ENCODE data around the gene SEPHS2. TPM values are rescaled to one million over a fixed set of nuclear protein-coding genes. Genes with fewer than 3 reads are reported as not detected.
"Not testable (repeated sequence)": the region's sequence is repeated elsewhere in the genome, so short reads cannot be mapped to it uniquely, and the experiment has no call there.

SEPHS2 gene
- total and polyA plus RNA-seq, 4 donors, result 6.8 to 37.1 (median 24.0) TPM

GRCh38 chr16:30472328-30472942 lies 26.8 kb upstream of the SEPHS2 start, which contains the start of gene ITGAL:
ITGAL (plus strand) TSS chr16:30472742; CDS start chr16:30472838, 96 bp downstream.
- no peak for DNase-seq (ENCODE audit: low read depth in 4 of 6, low spot score in 6 of 6)
- Histone ChIP-seq H3K9me3 (ENCODE audit: control insufficient read depth, insufficient read depth, low read length) (no peaks in the 10 kb centered on the region), H3K27me3 (ENCODE audit: control insufficient read depth, insufficient read depth, low read length) (peaks cover 27% of the 10 kb centered on the region), H3K36me3 (ENCODE audit: control insufficient read depth, insufficient read depth, low read length) (no peaks in the 10 kb centered on the region), H3K4me3 (ENCODE audit: low read depth, low read length) (no peak within 1 kb of the TSS), H3K27ac (ENCODE audit: low read depth, low read length) (no peak within 1 kb of the TSS), H3K4me1 (ENCODE audit: control insufficient read depth, insufficient read depth, low read length) (no peaks in the 10 kb centered on the region)
- WGBS (ENCODE audit: insufficient coverage), result 72% methylated on average over 7 of the region's 8 CpGs

- H3K27me3 ChIP-seq (ENCODE audit: control insufficient read depth, insufficient read depth, low read length), result peaks cover 27% of the 10 kb centered on the region
- 88% methylated on average over 5 of the region's 8 CpGs for WGBS (ENCODE audit: insufficient coverage)
- H3K27ac ChIP-seq (ENCODE audit: low read depth, low read length), result no peak overlapping the region
Observed at GRCh38 chr16:30470632-30470995, 24.9 kb upstream of the SEPHS2 start.

GRCh38 chr16:30470170-30470512 lies 24.5 kb upstream of the SEPHS2 start:
- no peaks in the 10 kb centered on the region for H3K4me1 ChIP-seq (ENCODE audit: control insufficient read depth, insufficient read depth, low read length)
- H3K27me3 ChIP-seq (ENCODE audit: control insufficient read depth, insufficient read depth, low read length), result peaks cover 24% of the 10 kb centered on the region
- no peaks in the 10 kb centered on the region for H3K9me3 ChIP-seq (ENCODE audit: control insufficient read depth, insufficient read depth, low read length)
- H3K27ac ChIP-seq (ENCODE audit: low read depth, low read length), result no peak overlapping the region
- H3K4me3 ChIP-seq (ENCODE audit: low read depth, low read length), result no peak overlapping the region
- WGBS (ENCODE audit: insufficient coverage), result no CpG with 5 or more reads among the region's 3 CpGs
- DNase-seq (ENCODE audit: low read depth in 4 of 6, low spot score in 6 of 6), result no peak
- H3K36me3 ChIP-seq (ENCODE audit: control insufficient read depth, insufficient read depth, low read length), result no peaks in the 10 kb centered on the region

More at GRCh38 chr16:30470632-30470995, 24.9 kb upstream of the SEPHS2 start:
- Histone ChIP-seq H3K36me3 (ENCODE audit: control insufficient read depth, insufficient read depth, low read length) (no peaks in the 10 kb centered on the region), H3K4me1 (ENCODE audit: control insufficient read depth, insufficient read depth, low read length) (no peaks in the 10 kb centered on the region), H3K9me3 (ENCODE audit: control insufficient read depth, insufficient read depth, low read length) (no peaks in the 10 kb centered on the region), H3K4me3 (ENCODE audit: low read depth, low read length) (no peak overlapping the region)
- DNase-seq (ENCODE audit: low read depth in 4 of 6, low spot score in 6 of 6), result no peak

GRCh38 chr16:30464078-30464477 lies 18.4 kb upstream of the SEPHS2 start:
- no peak for DNase-seq (ENCODE audit: low read depth in 4 of 6, low spot score in 6 of 6)
- Histone ChIP-seq H3K27me3 (ENCODE audit: control insufficient read depth, insufficient read depth, low read length) (no peaks in the 10 kb centered on the region), H3K9me3 (ENCODE audit: control insufficient read depth, insufficient read depth, low read length) (no peaks in the 10 kb centered on the region), H3K4me1 (ENCODE audit: control insufficient read depth, insufficient read depth, low read length) (no peaks in the 10 kb centered on the region), H3K4me3 (ENCODE audit: low read depth, low read length) (no peak overlapping the region), H3K36me3 (ENCODE audit: control insufficient read depth, insufficient read depth, low read length) (no peaks in the 10 kb centered on the region), H3K27ac (ENCODE audit: low read depth, low read length) (no peak overlapping the region)
- 90% methylated on average over 6 of the region's 7 CpGs for WGBS (ENCODE audit: insufficient coverage)

GRCh38 chr16:30461426-30461825 lies 15.8 kb upstream of the SEPHS2 start:
- H3K9me3 ChIP-seq (ENCODE audit: control insufficient read depth, insufficient read depth, low read length); H3K4me1 ChIP-seq (ENCODE audit: control insufficient read depth, insufficient read depth, low read length); H3K27ac ChIP-seq (ENCODE audit: low read depth, low read length); H3K27me3 ChIP-seq (ENCODE audit: control insufficient read depth, insufficient read depth, low read length); DNase-seq (ENCODE audit: low read depth in 4 of 6, low spot score in 6 of 6); H3K4me3 ChIP-seq (ENCODE audit: low read depth, low read length); H3K36me3 ChIP-seq (ENCODE audit: control insufficient read depth, insufficient read depth, low read length): not testable (repeated sequence)
- WGBS (ENCODE audit: insufficient coverage), result 90% methylated on average over 2 of the region's 5 CpGs

GRCh38 chr16:30459456-30459855 lies 13.8 kb upstream of the SEPHS2 start:
- H3K27ac ChIP-seq (ENCODE audit: low read depth, low read length), result no peak overlapping the region
- no peaks in the 10 kb centered on the region for H3K27me3 ChIP-seq (ENCODE audit: control insufficient read depth, insufficient read depth, low read length)
- no peak overlapping the region for H3K4me3 ChIP-seq (ENCODE audit: low read depth, low read length)
- no peaks in the 10 kb centered on the region for H3K4me1 ChIP-seq (ENCODE audit: control insufficient read depth, insufficient read depth, low read length)
- no peak for DNase-seq (ENCODE audit: low read depth in 4 of 6, low spot score in 6 of 6)
- H3K36me3 ChIP-seq (ENCODE audit: control insufficient read depth, insufficient read depth, low read length), result no peaks in the 10 kb centered on the region
- 75% methylated on average over 10 of the region's 11 CpGs for WGBS (ENCODE audit: insufficient coverage)
- no peaks in the 10 kb centered on the region for H3K9me3 ChIP-seq (ENCODE audit: control insufficient read depth, insufficient read depth, low read length)

- DNase-seq (ENCODE audit: low read depth in 4 of 6, low spot score in 6 of 6), result no peak
- Histone ChIP-seq H3K36me3 (ENCODE audit: control insufficient read depth, insufficient read depth, low read length) (no peaks in the 10 kb centered on the region), H3K9me3 (ENCODE audit: control insufficient read depth, insufficient read depth, low read length) (no peaks in the 10 kb centered on the region), H3K27me3 (ENCODE audit: control insufficient read depth, insufficient read depth, low read length) (no peaks in the 10 kb centered on the region), H3K27ac (ENCODE audit: low read depth, low read length) (no peak overlapping the region), H3K4me3 (ENCODE audit: low read depth, low read length) (no peak overlapping the region), H3K4me1 (ENCODE audit: control insufficient read depth, insufficient read depth, low read length) (no peaks in the 10 kb centered on the region)
- 83% methylated on average over 19 of the region's 22 CpGs for WGBS (ENCODE audit: insufficient coverage)
Observed at GRCh38 chr16:30458561-30459394, 13.1 kb upstream of the SEPHS2 start.

GRCh38 chr16:30457743-30458560 lies 12.3 kb upstream of the SEPHS2 start:
- H3K27ac ChIP-seq (ENCODE audit: low read depth, low read length), result no peak overlapping the region
- 90% methylated on average over 11 of the region's 16 CpGs for WGBS (ENCODE audit: insufficient coverage)
- no peaks in the 10 kb centered on the region for H3K36me3 ChIP-seq (ENCODE audit: control insufficient read depth, insufficient read depth, low read length)
- H3K9me3 ChIP-seq (ENCODE audit: control insufficient read depth, insufficient read depth, low read length), result no peaks in the 10 kb centered on the region
- no peak for DNase-seq (ENCODE audit: low read depth in 4 of 6, low spot score in 6 of 6)
- no peaks in the 10 kb centered on the region for H3K27me3 ChIP-seq (ENCODE audit: control insufficient read depth, insufficient read depth, low read length)
- no peak overlapping the region for H3K4me3 ChIP-seq (ENCODE audit: low read depth, low read length)
- no peaks in the 10 kb centered on the region for H3K4me1 ChIP-seq (ENCODE audit: control insufficient read depth, insufficient read depth, low read length)

- H3K27me3 ChIP-seq (ENCODE audit: control insufficient read depth, insufficient read depth, low read length), result no peaks in the 10 kb centered on the region
- no peak for DNase-seq (ENCODE audit: low read depth in 4 of 6, low spot score in 6 of 6)
- WGBS (ENCODE audit: insufficient coverage), result 67% methylated on average over 1 of the region's 1 CpG
Observed at GRCh38 chr16:30457256-30457655, 11.6 kb upstream of the SEPHS2 start.

More at GRCh38 chr16:30457256-30457655, 11.6 kb upstream of the SEPHS2 start:
- no peak overlapping the region for H3K27ac ChIP-seq (ENCODE audit: low read depth, low read length)
- no peaks in the 10 kb centered on the region for H3K9me3 ChIP-seq (ENCODE audit: control insufficient read depth, insufficient read depth, low read length)
- no peak overlapping the region for H3K4me3 ChIP-seq (ENCODE audit: low read depth, low read length)
- H3K36me3 ChIP-seq (ENCODE audit: control insufficient read depth, insufficient read depth, low read length), result no peaks in the 10 kb centered on the region
- no peaks in the 10 kb centered on the region for H3K4me1 ChIP-seq (ENCODE audit: control insufficient read depth, insufficient read depth, low read length)
